HepG2 (cell line): ENCODE data around the gene SLC29A2. TPM values are rescaled to one million over a fixed set of nuclear protein-coding genes. Genes with fewer than 3 reads are reported as not detected.
A peak's percentile ranks its signal among the peaks of the same experiment; 100 is the strongest.

Source experiments
- ATAC-seq: fragments of 200-7000 bp; cut with Tn5 transposase; 3 replicates; pipeline ENCODE4 v1.9.1; 2020; ENCODE audit warnings: mild to moderate bottlenecking, moderate library complexity
- BruUV-seq: library from RNA; stranded (reverse); fragments of 400-500 nt; replicated peaks from 2 replicates; lab custom pipeline; 2021; lab: Mats Ljungman, UMichigan
- CTCF ChIA-PET: fragments of 300-600 bp; formaldehyde crosslinking; extraction: SDS; loops from one replicate; lab custom pipeline; 2021; ENCODE audit warnings: low total read pairs, inconsistent platforms, low intra/inter-chr PET ratio; lab: Yijun Ruan, JAX
- POLR2A ChIA-PET: fragments of 350-600 bp; sonication (Branson Sonifier 250); formaldehyde crosslinking; loops from one replicate; lab custom pipeline; 2020; ENCODE audit warnings: antibody characterized with exemption, inconsistent platforms; lab: Yijun Ruan, JAX
- DNase-seq: peaks from one replicate; pipeline ENCODE4 v3.0.0-alpha.2; 2015; ENCODE audit warnings: low spot score
- FAIRE-seq: peaks from 3 replicates; lab custom pipeline; 2011; peaks lifted over from hg19 to GRCh38; lab: Jason Lieb, UNC
- H2AFZ ChIP-seq: one replicate; pipeline ENCODE4 v1.6.1; 2011; ENCODE audit warnings: low read length, inconsistent platforms
- H3K27ac ChIP-seq: fragments of 300-600 bp; 3 replicates; pipeline ENCODE4 v1.8.0; 2011; ENCODE audit warnings: mixed run types, mild to moderate bottlenecking, mixed read lengths, low read length, inconsistent platforms; ENCODE audit not compliant: insufficient read depth; ENCODE audit errors: extremely low read length
- H3K27me3 ChIP-seq, 2 experiments: fragments of 200-600 bp in 1 of 2; 2 replicates in 1 of 2; 3 replicates in 1 of 2; pipeline versions ENCODE4 v1.6.0 to v1.8.0; 2011; ENCODE audit warnings: low read length in 2 of 2, mild to moderate bottlenecking in 2 of 2, moderate library complexity in 2 of 2, inconsistent platforms in 1 of 2; ENCODE audit not compliant: insufficient read depth in 2 of 2, control insufficient read depth in 1 of 2
- H3K36me3 ChIP-seq, 2 experiments: fragments of 200-600 bp in 1 of 2; replicated peaks in 1 of 2; 2 replicates in 1 of 2; 3 replicates in 1 of 2; pipeline versions ENCODE4 v1.5.1 to v1.8.0; 2011; ENCODE audit warnings: low read length in 2 of 2, inconsistent platforms in 1 of 2; ENCODE audit not compliant: insufficient read depth in 2 of 2, control insufficient read depth in 1 of 2
- H3K4me1 ChIP-seq: 2 replicates; pipeline ENCODE4 v1.5.1; 2012; ENCODE audit warnings: low read length, inconsistent platforms; ENCODE audit not compliant: insufficient read depth
- H3K4me2 ChIP-seq: 2 replicates; pipeline ENCODE4 v1.6.0; 2011; ENCODE audit warnings: low read depth, low read length, inconsistent platforms
- H3K4me3 ChIP-seq, 3 experiments: fragments of 200-600 bp in 1 of 3; sonication (generic), shearing (Covaris generic) in 1 of 3; replicated peaks in 1 of 3; 2 replicates each; pipeline ENCODE4 v1.5.1; 2011 to 2016; ENCODE audit warnings: low read length in 3 of 3, inconsistent platforms in 2 of 3, low read depth in 2 of 3, mild to moderate bottlenecking in 2 of 3, control low read depth in 1 of 3, mixed read lengths in 1 of 3; ENCODE audit not compliant: insufficient read depth in 1 of 3
- H3K79me2 ChIP-seq: one replicate; pipeline ENCODE4 v1.6.1; 2011; ENCODE audit warnings: low read length, inconsistent platforms; ENCODE audit not compliant: insufficient read depth
- H3K9ac ChIP-seq: 2 replicates; pipeline ENCODE4 v1.6.0; 2011; ENCODE audit warnings: mild to moderate bottlenecking, low read depth, low read length, inconsistent platforms; ENCODE audit not compliant: insufficient read depth
- H3K9me3 ChIP-seq: 2 replicates; pipeline ENCODE4 v1.5.1; 2012; ENCODE audit warnings: mild to moderate bottlenecking, low read length
- H4K20me1 ChIP-seq: 2 replicates; pipeline ENCODE4 v1.6.0; 2011; ENCODE audit warnings: inconsistent platforms, mild to moderate bottlenecking, low read length, moderate library complexity; ENCODE audit not compliant: insufficient read depth
- ARHGAP35 ChIP-seq: sonication (generic); formaldehyde crosslinking; IDR thresholded peaks from 2 replicates; pipeline ENCODE4 v1.9.0; 2022; ENCODE audit warnings: mild to moderate bottlenecking, inconsistent platforms, moderate library complexity, missing genetic modification reagents, borderline replicate concordance
- ATF4 ChIP-seq, 2 experiments: fragments of 450-650 bp in 1 of 2; sonication (generic) in 1 of 2; formaldehyde crosslinking; IDR thresholded peaks; 2 replicates each; pipeline versions ENCODE4 v1.5.0 to v1.8.0; 2020 to 2022; ENCODE audit warnings: mild to moderate bottlenecking in 1 of 2, missing genetic modification reagents in 1 of 2
- BORCS8-MEF2B ChIP-seq: sonication (generic); formaldehyde crosslinking; IDR thresholded peaks from 2 replicates; pipeline ENCODE4 v1.8.0; 2022; ENCODE audit warnings: mild to moderate bottlenecking, missing genetic modification reagents
- ISX ChIP-seq: sonication (generic); formaldehyde crosslinking; conservative IDR thresholded peaks from 2 replicates; pipeline ENCODE4 v1.5.0; 2020; ENCODE audit warnings: missing genetic modification reagents
- RBFOX2 ChIP-seq: fragments of 200-400 bp; formaldehyde crosslinking; IDR thresholded peaks from 2 replicates; pipeline ENCODE4 v1.6.1; 2017; ENCODE audit warnings: low read depth, mild to moderate bottlenecking, low read length
- SMARCE1 ChIP-seq: fragments of 450-650 bp; IDR thresholded peaks from 2 replicates; pipeline ENCODE4 v1.6.1; 2017; ENCODE audit warnings: borderline replicate concordance
- TGIF2 ChIP-seq: IDR thresholded peaks from 2 replicates; pipeline ENCODE4 v1.6.1; 2016; ENCODE audit warnings: control low read depth, missing compliant biosample characterization
- ZBTB43 ChIP-seq: sonication (generic); formaldehyde crosslinking; conservative IDR thresholded peaks from 2 replicates; pipeline ENCODE4 v1.4.0; 2020; ENCODE audit warnings: missing genetic modification reagents
- ZKSCAN8 ChIP-seq: IDR thresholded peaks from 2 replicates; pipeline ENCODE4 v1.6.1; 2016; ENCODE audit warnings: borderline replicate concordance, missing genetic modification reagents, missing compliant biosample characterization
- ZNF34 ChIP-seq: sonication (generic); formaldehyde crosslinking; IDR thresholded peaks from 2 replicates; pipeline ENCODE4 v1.4.0; 2020; ENCODE audit warnings: mild to moderate bottlenecking, missing genetic modification reagents, borderline replicate concordance
- ZNF432 ChIP-seq: sonication (generic); formaldehyde crosslinking; IDR thresholded peaks from 2 replicates; pipeline ENCODE4 v1.5.0; 2020; ENCODE audit warnings: missing genetic modification reagents, mild to moderate bottlenecking, borderline replicate concordance
- ZNF598 ChIP-seq: sonication (generic); formaldehyde crosslinking; IDR thresholded peaks from 2 replicates; pipeline ENCODE4 v1.5.1; 2020; ENCODE audit warnings: mild to moderate bottlenecking, missing genetic modification reagents, borderline replicate concordance
- WGBS: methylation state at CpG from one replicate; pipeline ENCODE4 v1.1.6; 2017; ENCODE audit warnings: low lambda C conversion rate; 5-methylcytosine and 5-hydroxymethylcytosine counted together
- in situ Hi-C: cut with HindIII; loops from 2 replicates; pipeline ENCODE4 v1.10.0; 2017; ENCODE audit warnings: low pct_unique_long_range_greater_than_20kb; ENCODE audit not compliant: extremely low pct_ligation_motif_present
- intact Hi-C: fragments of 100-400 bp; cut with micrococcal nuclease; formaldehyde crosslinking; loops from one replicate; pipeline ENCODE4 v1.10.0; 2022; ENCODE audit not compliant: unreplicated experiment
- polyA plus RNA-seq, 8 experiments: library from polyadenylated mRNA; depleted of rRNA in 3 of 8; stranded (reverse) in 7 of 8; unstranded in 1 of 8; fragments of >200 nt; fragmentation: Illumina TruSeq in 4 of 8; extraction: Trizol in 4 of 8; gene quantifications; 2 replicates each; pipeline versions ENCODE4 v1.2.1 to v1.2.3, GENCODE V29; 2011 to 2016; ENCODE audit warnings: low read depth in 4 of 8, missing spikeins in 1 of 8, mixed read lengths in 1 of 8; ENCODE audit not compliant: insufficient read depth in 1 of 8
- total RNA-seq, 5 experiments: library from RNA; depleted of rRNA; stranded (reverse); fragments of >200 nt; fragmentation: Illumina TruSeq; extraction: Trizol; gene quantifications; 2 replicates each; pipeline ENCODE4 v1.2.3, GENCODE V29; 2016; ENCODE audit warnings: low read depth in 1 of 5
- TF ChIP-seq, protein P1 (sequence below): sonication (generic); formaldehyde crosslinking; IDR thresholded peaks from 2 replicates; pipeline ENCODE4 v1.4.0; 2020; ENCODE audit warnings: mild to moderate bottlenecking, missing genetic modification reagents
- TF ChIP-seq, protein P2 (sequence below): IDR thresholded peaks from 2 replicates; pipeline ENCODE4 v1.6.1; 2012; ENCODE audit warnings: low read depth, low read length, improper control_type of control experiment
- TF ChIP-seq, protein P3 (sequence below): sonication (generic); formaldehyde crosslinking; IDR thresholded peaks from 2 replicates; pipeline ENCODE4 v1.4.0; 2020; ENCODE audit warnings: mild to moderate bottlenecking, missing genetic modification reagents

SLC29A2 gene
- total and polyA plus RNA-seq, 2 of the 13 experiments (the other 11 are each of a cell fraction or from before 2014, with no cell fraction given) = 0.63 to 0.66 TPM

DNA sequence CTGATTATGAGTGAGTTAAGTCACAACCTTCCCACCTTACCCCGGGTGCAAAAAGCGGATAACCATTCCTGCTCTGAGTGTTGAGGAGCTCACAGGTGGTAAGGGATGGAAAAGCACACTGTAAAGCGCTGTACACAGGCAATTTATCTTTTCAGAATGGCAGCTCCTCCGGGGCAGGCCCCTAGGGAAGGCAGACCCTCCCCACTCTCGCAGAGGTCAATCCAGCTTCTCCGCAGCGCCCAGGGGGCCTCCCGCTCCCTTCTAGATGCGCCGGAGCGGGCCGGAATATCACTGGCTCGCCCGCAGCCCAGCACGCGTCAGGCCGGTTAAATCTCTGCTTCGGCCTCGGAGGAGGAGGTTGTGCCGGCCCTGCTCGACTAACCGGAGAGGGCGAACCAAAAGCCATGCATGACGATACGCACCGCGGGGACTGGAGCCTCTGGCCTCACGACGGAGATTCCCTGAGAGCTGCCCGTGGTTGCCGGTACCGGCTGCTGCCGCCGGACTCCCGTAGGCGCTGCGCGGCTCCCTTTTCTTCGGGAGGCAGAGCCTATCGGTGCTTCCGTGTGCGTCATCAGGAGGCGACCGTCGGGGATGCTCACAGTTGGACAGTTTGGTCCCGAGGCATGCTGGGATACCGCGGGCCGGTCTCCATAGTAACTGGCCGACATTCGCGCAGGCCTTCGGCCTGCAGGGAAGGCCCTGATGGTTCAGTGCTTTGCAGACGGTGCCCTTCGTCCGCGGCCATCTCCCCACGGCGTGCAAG, 26.8 kb downstream of the SLC29A2 start, which contains the start of gene BRMS1:
Gene BRMS1, minus strand, starts transcription at position 555 of the 766 bp plus-strand sequence. CDS start 2,870 bp downstream, outside the sequence.
- H2AFZ ChIP-seq = no peak within 1 kb of the TSS
- peaks cover 49% of the 10 kb centered on the region for H3K4me1 ChIP-seq
- ChIA-PET POLR2A (interaction anchor here (1.0 to 2.1 kb wide), 3 partner anchors 9 to 32 kb away, joined by 4 to 8 read pairs (median 5); partner anchors contain the start of genes CD248 and RIN1), CTCF (no interaction called here)
- in situ Hi-C loops (no loop called here), intact Hi-C loops (no loop called here)
- DNase-seq (peak; percentile 94), ATAC-seq (peak; percentile 82), FAIRE-seq (peak; percentile 85)
- H3K36me3 ChIP-seq = peaks cover 14 to 23% of the 10 kb centered on the region in 2 experiments; a peak in 4 of 5 replicates
- no peaks in the 10 kb centered on the region for H3K9me3 ChIP-seq
- peak within 1 kb of the TSS; percentile 95 for H3K4me2 ChIP-seq
- 0% methylated on average over 7 of the region's 59 CpGs for WGBS
- no peaks in the 10 kb centered on the region for H4K20me1 ChIP-seq
- H3K79me2 ChIP-seq = peaks cover 42% of the 10 kb centered on the region
- H3K4me3 ChIP-seq = peak within 1 kb of the TSS; percentile 90 to 93 (median 93)
- H3K9ac ChIP-seq = peak within 1 kb of the TSS; percentile 94
- peak within 1 kb of the TSS; percentile 86 for H3K27ac ChIP-seq
- BruUV-seq = no TSS peak
- no peaks in the 10 kb centered on the region; a peak in 1 of 5 replicates for H3K27me3 ChIP-seq
- TF ChIP-seq, protein P1, sequence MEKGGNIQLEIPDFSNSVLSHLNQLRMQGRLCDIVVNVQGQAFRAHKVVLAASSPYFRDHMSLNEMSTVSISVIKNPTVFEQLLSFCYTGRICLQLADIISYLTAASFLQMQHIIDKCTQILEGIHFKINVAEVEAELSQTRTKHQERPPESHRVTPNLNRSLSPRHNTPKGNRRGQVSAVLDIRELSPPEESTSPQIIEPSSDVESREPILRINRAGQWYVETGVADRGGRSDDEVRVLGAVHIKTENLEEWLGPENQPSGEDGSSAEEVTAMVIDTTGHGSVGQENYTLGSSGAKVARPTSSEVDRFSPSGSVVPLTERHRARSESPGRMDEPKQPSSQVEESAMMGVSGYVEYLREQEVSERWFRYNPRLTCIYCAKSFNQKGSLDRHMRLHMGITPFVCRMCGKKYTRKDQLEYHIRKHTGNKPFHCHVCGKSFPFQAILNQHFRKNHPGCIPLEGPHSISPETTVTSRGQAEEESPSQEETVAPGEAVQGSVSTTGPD = no peak
- TF ChIP-seq ISX (CRISPR knock-in tag) (no peak), ZKSCAN8 (CRISPR knock-in tag) (no peak), ZNF34 (CRISPR knock-in tag) (peak; percentile 74; the same call in 1 of the 2 replicates), SMARCE1 (no peak), ATF4 (CRISPR knock-in tag; IDR thresholded peaks at IDR 0.05) (no peak), ARHGAP35 (CRISPR knock-in tag) (no peak; the same call in 1 of the 2 replicates), BORCS8-MEF2B (CRISPR knock-in tag) (peak; percentile 89; the same call in 1 of the 2 replicates), ZNF598 (CRISPR knock-in tag) (0 out of 2 replicates have a peak, but pooled peaks have one; percentile 19), ZNF432 (CRISPR knock-in tag) (no peak), TGIF2 (CRISPR knock-in tag) (peak; percentile 73; the same call in 1 of the 2 replicates), ZBTB43 (CRISPR knock-in tag) (no peak), RBFOX2 (peak; percentile 88)
- TF ChIP-seq, protein P2, sequence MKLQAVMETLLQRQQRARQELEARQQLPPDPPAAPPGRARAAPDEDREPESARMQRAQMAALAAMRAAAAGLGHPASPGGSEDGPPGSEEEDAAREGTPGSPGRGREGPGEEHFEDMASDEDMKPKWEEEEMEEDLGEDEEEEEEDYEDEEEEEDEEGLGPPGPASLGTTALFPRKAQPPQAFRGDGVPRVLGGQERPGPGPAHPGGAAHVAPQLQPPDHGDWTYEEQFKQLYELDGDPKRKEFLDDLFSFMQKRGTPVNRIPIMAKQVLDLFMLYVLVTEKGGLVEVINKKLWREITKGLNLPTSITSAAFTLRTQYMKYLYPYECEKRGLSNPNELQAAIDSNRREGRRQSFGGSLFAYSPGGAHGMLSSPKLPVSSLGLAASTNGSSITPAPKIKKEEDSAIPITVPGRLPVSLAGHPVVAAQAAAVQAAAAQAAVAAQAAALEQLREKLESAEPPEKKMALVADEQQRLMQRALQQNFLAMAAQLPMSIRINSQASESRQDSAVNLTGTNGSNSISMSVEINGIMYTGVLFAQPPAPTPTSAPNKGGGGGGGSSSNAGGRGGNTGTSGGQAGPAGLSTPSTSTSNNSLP = no peak
- TF ChIP-seq, protein P3, sequence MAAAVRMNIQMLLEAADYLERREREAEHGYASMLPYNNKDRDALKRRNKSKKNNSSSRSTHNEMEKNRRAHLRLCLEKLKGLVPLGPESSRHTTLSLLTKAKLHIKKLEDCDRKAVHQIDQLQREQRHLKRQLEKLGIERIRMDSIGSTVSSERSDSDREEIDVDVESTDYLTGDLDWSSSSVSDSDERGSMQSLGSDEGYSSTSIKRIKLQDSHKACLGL (CRISPR knock-in tag) = no peak
